Upper lobe of left lung (tissue), 6 donors: Measurements from ENCODE around the gene NCDN. TPM values are rescaled to one million over a fixed set of nuclear protein-coding genes. Genes with fewer than 3 reads are reported as not detected.
A peak's percentile ranks its signal among the peaks of the same experiment; 100 is the strongest.

Experiments
- ATAC-seq, 2 donors: fragments of 200-7000 bp; cut with Tn5 transposase; one replicate each; pipeline ENCODE4 v1.9.1; 2022; ENCODE audit warnings: mild to moderate bottlenecking in 2 of 2, moderate library complexity in 2 of 2; ENCODE audit not compliant: low FRiP score in 2 of 2
- DNase-seq, 2 donors: peaks; one replicate each; pipeline ENCODE4 v3.0.0-alpha.2; 2019 to 2020
- H3K27ac ChIP-seq, 4 donors: fragments of 200-600 bp; sonication (generic); one replicate each; pipeline ENCODE4 v1.5.1; 2016 to 2019
- H3K27me3 ChIP-seq, 4 donors: fragments of 200-600 bp; sonication (generic); one replicate each; pipeline ENCODE4 v1.5.1; 2017 to 2019
- H3K36me3 ChIP-seq, 4 donors: fragments of 200-600 bp; sonication (generic); one replicate each; pipeline ENCODE4 v1.5.1; 2016 to 2019
- H3K4me1 ChIP-seq, 4 donors: fragments of 200-600 bp; sonication (generic); one replicate each; pipeline ENCODE4 v1.5.1; 2018 to 2019
- H3K4me3 ChIP-seq, 4 donors: fragments of 200-600 bp; sonication (generic); one replicate each; pipeline ENCODE4 v1.5.1; 2017 to 2019; ENCODE audit warnings: mild to moderate bottlenecking in 2 of 4, moderate library complexity in 1 of 4
- H3K9me3 ChIP-seq, 4 donors: fragments of 200-600 bp; sonication (generic); one replicate each; pipeline ENCODE4 v1.5.1; 2018 to 2019
- CTCF ChIP-seq, 6 experiments: fragments of 450-650 bp in 4 of 6; fragments of 200-600 bp in 2 of 6; sonication (generic) in 2 of 6; IDR thresholded peaks; one replicate each; pipeline ENCODE4 v1.5.1; 2016 to 2019; ENCODE audit warnings: antibody characterized with exemption in 6 of 6
- EP300 ChIP-seq, 4 donors: sonication (generic); formaldehyde crosslinking; IDR thresholded peaks; one replicate each; pipeline ENCODE4 v1.5.1; 2017; ENCODE audit warnings: antibody characterized with exemption in 4 of 4, control low read depth in 2 of 4
- POLR2A ChIP-seq, 4 donors: fragments of 450-650 bp; IDR thresholded peaks; one replicate each; pipeline ENCODE4 v1.5.1; 2016 to 2017; ENCODE audit warnings: antibody characterized with exemption in 4 of 4, mild to moderate bottlenecking in 2 of 4
- POLR2AphosphoS5 ChIP-seq, 2 donors: sonication (generic); formaldehyde crosslinking; IDR thresholded peaks; one replicate each; pipeline ENCODE4 v1.5.1; 2017; ENCODE audit warnings: antibody characterized with exemption in 2 of 2
- WGBS, 2 donors: methylation state at CpG; one replicate each; pipeline ENCODE4 v1.1.5; 2017 to 2018; 5-methylcytosine and 5-hydroxymethylcytosine counted together
- total RNA-seq, 6 donors: library from RNA; depleted of rRNA in 4 of 6; stranded (reverse); fragments of >200 nt in 4 of 6; gene quantifications; one replicate each; pipeline versions ENCODE4 v1.1.0 to v1.2.1, GENCODE V29; 2016 to 2021
- donor health status: DM: no; HTN: no; CAD: no; lungs with moderate emphysema.
- donor health status: DM: no; HTN: yes; CAD: no; lungs with severe emphysema.

Gene NCDN
- total RNA-seq, 6 donors from 2014 or later = 12.6 to 34.2 (median 21.5) TPM

- TF ChIP-seq EP300 (IDR thresholded peaks at IDR 0.05) (no peak), POLR2A (IDR thresholded peaks at IDR 0.05) (no peak), POLR2AphosphoS5 (IDR thresholded peaks at IDR 0.05) (no peak), CTCF (IDR thresholded peaks at IDR 0.05) (no peak)
- Histone ChIP-seq H3K9me3 (no peaks in the 10 kb centered on the region), H3K36me3 (peaks cover 0 to 29% (median 7%) of the 10 kb centered on the region in 4 donors), H3K27ac (no peak overlapping the region), H3K4me3 (no peak overlapping the region), H3K4me1 (peaks cover 31 to 53% (median 33%) of the 10 kb centered on the region in 4 donors), H3K27me3 (no peaks in the 10 kb centered on the region)
- ATAC-seq (no peak), DNase-seq (no peak)
- 78 to 91% methylated on average over 6 to 7 of the region's 7 CpGs for WGBS, 2 donors
These were observed 1.8 kb downstream of the NCDN start for GRCh38 chr1:35559317-35559944.

- Histone ChIP-seq H3K9me3 (no peaks in the 10 kb centered on the region), H3K27me3 (no peaks in the 10 kb centered on the region), H3K4me1 (peaks cover 21 to 46% (median 22%) of the 10 kb centered on the region in 4 donors), H3K27ac (no peak overlapping the region), H3K4me3 (no peak overlapping the region), H3K36me3 (peaks cover 0 to 35% (median 10%) of the 10 kb centered on the region in 4 donors)
- 61 to 69% methylated on average over 10 to 41 of the region's 44 CpGs for WGBS, 2 donors
- ATAC-seq (no peak), DNase-seq (peak in 1 of 2 donors; percentile 84)
- no peak for TF ChIP-seq EP300 (IDR thresholded peaks at IDR 0.05)
- TF ChIP-seq POLR2A (IDR thresholded peaks at IDR 0.05) = no peak
- no peak for TF ChIP-seq CTCF (IDR thresholded peaks at IDR 0.05)
- TF ChIP-seq POLR2AphosphoS5 (IDR thresholded peaks at IDR 0.05) = no peak
These were observed 2.9 kb downstream of the NCDN start for GRCh38 chr1:35560256-35561225.

- TF ChIP-seq EP300 (IDR thresholded peaks at IDR 0.05) = no peak
- TF ChIP-seq CTCF (IDR thresholded peaks at IDR 0.05) = no peak
- TF ChIP-seq POLR2AphosphoS5 (IDR thresholded peaks at IDR 0.05) = no peak
- no peak for TF ChIP-seq POLR2A (IDR thresholded peaks at IDR 0.05)
- no peaks in the 10 kb centered on the region for H3K27me3 ChIP-seq
- H3K4me1 ChIP-seq = peaks cover 13 to 37% (median 14%) of the 10 kb centered on the region in 4 donors
- no peak overlapping the region for H3K4me3 ChIP-seq
- no peak for DNase-seq
- no peak overlapping the region for H3K27ac ChIP-seq
- 87 to 93% methylated on average over 11 of the region's 11 CpGs for WGBS, 2 donors
- peaks cover 0 to 41% (median 13%) of the 10 kb centered on the region in 4 donors for H3K36me3 ChIP-seq
- no peaks in the 10 kb centered on the region for H3K9me3 ChIP-seq
- no peak for ATAC-seq
These were observed 3.8 kb downstream of the NCDN start for GRCh38 chr1:35561297-35561971.

- Histone ChIP-seq H3K36me3 (peaks cover 0 to 43% (median 14%) of the 10 kb centered on the region in 4 donors), H3K9me3 (no peaks in the 10 kb centered on the region), H3K27ac (no peak overlapping the region), H3K4me3 (no peak overlapping the region), H3K27me3 (no peaks in the 10 kb centered on the region), H3K4me1 (peaks cover 10 to 33% (median 12%) of the 10 kb centered on the region in 4 donors)
- TF ChIP-seq POLR2AphosphoS5 (IDR thresholded peaks at IDR 0.05) = no peak
- no peak for TF ChIP-seq CTCF (IDR thresholded peaks at IDR 0.05)
- no peak for TF ChIP-seq EP300 (IDR thresholded peaks at IDR 0.05)
- no peak for TF ChIP-seq POLR2A (IDR thresholded peaks at IDR 0.05)
- 85 to 87% methylated on average over 5 to 12 of the region's 15 CpGs for WGBS, 2 donors
- ATAC-seq = no peak
- DNase-seq = peak in 1 of 2 donors; percentile 37
These were observed 4.5 kb downstream of the NCDN start for GRCh38 chr1:35561972-35562680.
